HG03571 (cell line): Measurements from ENCODE around the gene CA10.

Source experiments
- ATAC-seq: cut with Tn5 transposase; IDR thresholded peaks from one replicate; pipeline ENCODE4 v1.9.1; 2021; ENCODE audit not compliant: unreplicated experiment

The CA10 gene

GRCh38 chr17:52049051-52049450 is 109.5 kb downstream of the CA10 start:
- no peak for ATAC-seq

GRCh38 chr17:52048137-52048898 is 110.2 kb downstream of the CA10 start:
- ATAC-seq: no peak

GRCh38 chr17:52047086-52047485 is 111.4 kb downstream of the CA10 start:
- no peak for ATAC-seq

- ATAC-seq: no peak
Observed at GRCh38 chr17:52041123-52041617, 117.3 kb downstream of the CA10 start.

GRCh38 chr17:52036416-52036815 is 122.1 kb downstream of the CA10 start:
- no peak for ATAC-seq

GRCh38 chr17:52035336-52035915 is 123.1 kb downstream of the CA10 start:
- ATAC-seq: no peak

- no peak for ATAC-seq
Observed at GRCh38 chr17:52032454-52032853, 126.1 kb downstream of the CA10 start.

- ATAC-seq: no peak
Observed at GRCh38 chr17:52030052-52030451, 128.5 kb downstream of the CA10 start.

GRCh38 chr17:52027620-52028295 is 130.8 kb downstream of the CA10 start:
- no peak for ATAC-seq

- ATAC-seq: no peak
Observed at GRCh38 chr17:52027081-52027480, 131.4 kb downstream of the CA10 start.

- ATAC-seq: no peak
Observed at GRCh38 chr17:52026075-52026474, 132.4 kb downstream of the CA10 start.

GRCh38 chr17:52025236-52025635 is 133.3 kb downstream of the CA10 start:
- ATAC-seq: no peak

- ATAC-seq: no peak
Observed at GRCh38 chr17:52024300-52024870, 134.1 kb downstream of the CA10 start.

- ATAC-seq: no peak
Observed at GRCh38 chr17:52011064-52011463, 147.4 kb downstream of the CA10 start.

GRCh38 chr17:51999654-52000053 is 158.9 kb downstream of the CA10 start:
- no peak for ATAC-seq

- no peak for ATAC-seq
Observed at GRCh38 chr17:51997723-51998122, 160.8 kb downstream of the CA10 start.

GRCh38 chr17:51995797-51996403 is 162.6 kb downstream of the CA10 start:
- ATAC-seq: no peak

- no peak for ATAC-seq
Observed at GRCh38 chr17:51992864-51993416, 165.6 kb downstream of the CA10 start.

GRCh38 chr17:51971121-51971520 is 187.4 kb downstream of the CA10 start:
- ATAC-seq: no peak

GRCh38 chr17:51961689-51962088 is 196.8 kb downstream of the CA10 start:
- ATAC-seq: no peak

GRCh38 chr17:51957786-51958185 is 200.7 kb downstream of the CA10 start:
- no peak for ATAC-seq
